HL-60/S4 (cell line): Measurements from ENCODE around the gene ZDHHC14.
"Not testable (repeated sequence)": the region's sequence is repeated elsewhere in the genome, so short reads cannot be mapped to it uniquely, and the experiment has no call there.

Source experiments
- in situ Hi-C: fragments of 300-500 bp; cut with MboI; formaldehyde crosslinking; loops from 2 replicates; pipeline ENCODE4 v1.14.3; 2022; ENCODE audit warnings: low sequenced_read_pairs

ZDHHC14 gene

DNA sequence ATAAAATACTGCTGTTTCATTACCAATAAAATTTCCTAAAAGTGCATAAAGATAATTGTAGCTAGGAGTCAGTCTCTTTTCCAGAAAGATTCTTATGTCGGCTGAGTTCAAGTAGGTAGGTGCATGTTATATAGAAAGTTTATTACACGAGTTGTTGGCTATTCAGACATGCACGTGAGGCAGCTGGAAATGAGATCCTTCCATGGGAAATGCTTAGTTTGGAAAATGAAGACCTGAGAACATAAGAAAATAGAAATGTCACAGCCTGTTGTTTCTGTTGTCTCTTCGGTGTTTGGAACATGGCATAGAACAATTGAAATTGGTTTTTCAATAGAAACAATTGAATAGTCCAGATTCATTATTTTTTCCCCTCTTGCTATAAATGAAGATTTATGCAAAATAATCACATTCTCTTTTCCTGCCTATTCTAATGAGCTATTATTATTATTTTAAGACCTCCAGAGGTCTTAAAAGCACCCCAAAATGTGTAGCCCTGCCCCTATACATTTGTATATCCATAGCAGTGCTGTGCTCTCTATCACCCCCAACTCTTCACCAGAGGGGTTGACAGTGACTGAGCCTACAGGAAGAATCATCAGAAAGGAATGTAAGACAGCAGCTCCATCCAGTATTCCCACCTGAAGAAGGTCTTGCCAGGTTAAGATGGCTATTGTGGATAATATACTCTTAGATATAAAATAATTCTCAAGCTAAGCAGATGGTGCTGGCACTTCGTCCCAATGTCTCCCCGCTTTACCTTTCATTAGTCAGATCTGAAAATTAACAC, 82.2 kb downstream of the ZDHHC14 start:
- in situ Hi-C loops, result no loop called here

DNA sequence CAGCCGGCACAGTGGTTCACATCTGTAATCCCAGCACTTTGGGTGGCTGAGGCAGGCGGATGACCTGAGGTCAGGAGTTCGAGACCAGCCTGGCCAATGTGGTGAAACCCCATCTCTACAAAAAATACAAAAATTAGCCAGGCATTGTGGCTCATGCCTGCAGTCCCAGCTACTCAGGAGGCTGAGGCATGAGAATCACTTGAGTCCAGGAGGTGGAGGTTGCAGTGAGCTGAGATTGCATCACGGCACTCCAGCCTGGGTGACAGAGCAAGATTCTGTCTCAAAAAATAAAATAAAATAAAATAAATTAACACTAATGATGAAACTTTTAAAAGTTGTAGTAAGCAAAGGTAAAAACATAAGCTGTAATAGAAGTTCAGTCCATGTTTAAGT, 82.7 kb downstream of the ZDHHC14 start:
- in situ Hi-C loops, result not testable (repeated sequence)

DNA sequence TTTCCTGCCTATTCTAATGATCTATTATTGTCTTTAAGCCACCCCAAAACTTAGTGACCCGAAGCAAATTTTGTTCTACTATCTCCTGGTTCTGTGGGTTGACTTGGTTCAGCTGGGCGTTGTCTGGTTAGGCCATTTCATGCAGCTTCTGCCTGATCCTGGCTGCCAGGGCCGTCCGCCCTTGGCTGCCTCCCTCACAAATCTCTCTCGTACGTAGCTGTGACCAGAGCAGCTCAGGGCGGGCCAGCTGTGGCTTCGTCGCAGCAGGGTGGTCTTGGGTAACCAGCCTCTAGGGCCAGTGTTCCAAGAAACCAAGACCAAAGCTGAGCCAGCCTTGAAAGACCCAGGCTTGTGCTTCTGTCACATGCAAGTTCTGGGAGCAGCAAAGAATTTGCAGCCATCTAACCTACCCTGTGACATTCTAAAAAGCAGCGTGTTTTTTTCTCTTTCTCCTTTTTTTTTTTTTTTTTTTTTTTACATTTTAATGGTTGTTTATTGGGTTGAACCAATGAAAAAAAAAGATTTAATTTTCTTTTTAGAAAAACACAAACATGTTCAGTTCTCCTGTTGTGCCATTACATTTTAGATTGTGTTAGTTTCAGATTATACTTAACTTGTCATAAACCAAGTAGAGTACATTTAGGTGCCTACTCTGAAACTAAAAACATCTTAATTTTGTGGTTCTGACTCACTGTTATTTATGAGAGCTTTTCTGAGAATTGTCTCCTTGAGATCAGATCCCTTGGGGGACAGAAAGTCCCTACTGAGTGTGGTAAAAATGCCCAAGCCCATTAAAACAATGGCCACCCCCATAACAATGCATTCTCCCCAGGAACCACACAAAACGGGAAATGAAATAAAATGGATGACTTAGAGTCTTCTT, 83.9 kb downstream of the ZDHHC14 start:
- in situ Hi-C loops, result no loop called here

DNA sequence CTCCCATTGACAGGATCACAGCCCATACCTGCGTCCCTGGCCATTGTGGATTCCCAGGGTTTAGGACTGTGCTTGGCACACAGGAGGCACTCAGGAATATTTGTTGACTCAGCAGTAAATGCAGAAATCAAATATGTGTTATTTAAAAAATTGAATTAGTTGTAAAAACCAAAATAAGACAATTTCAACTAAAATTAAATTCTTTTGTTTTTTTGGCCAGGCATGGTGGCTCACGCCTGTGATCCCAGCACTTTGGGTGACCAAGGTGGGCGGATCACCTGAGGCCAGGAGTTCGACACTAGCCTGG, 85.3 kb downstream of the ZDHHC14 start:
- in situ Hi-C loops, result no loop called here

- in situ Hi-C loops, result not testable (repeated sequence)
Measured at GRCh38 chr6:157467339-157467738, 86.3 kb downstream of the ZDHHC14 start.

- in situ Hi-C loops, result no loop called here
Measured at GRCh38 chr6:157468054-157468453, 87.1 kb downstream of the ZDHHC14 start.

- in situ Hi-C loops, result no loop called here
Measured at GRCh38 chr6:157468574-157468973, 87.6 kb downstream of the ZDHHC14 start.

GRCh38 chr6:157469378-157469777, 88.4 kb downstream of the ZDHHC14 start:
- in situ Hi-C loops, result no loop called here

- in situ Hi-C loops, result no loop called here
Measured at GRCh38 chr6:157471077-157471686, 90.2 kb downstream of the ZDHHC14 start.

- in situ Hi-C loops, result no loop called here
Measured at GRCh38 chr6:157471895-157472686, 91.1 kb downstream of the ZDHHC14 start.

DNA sequence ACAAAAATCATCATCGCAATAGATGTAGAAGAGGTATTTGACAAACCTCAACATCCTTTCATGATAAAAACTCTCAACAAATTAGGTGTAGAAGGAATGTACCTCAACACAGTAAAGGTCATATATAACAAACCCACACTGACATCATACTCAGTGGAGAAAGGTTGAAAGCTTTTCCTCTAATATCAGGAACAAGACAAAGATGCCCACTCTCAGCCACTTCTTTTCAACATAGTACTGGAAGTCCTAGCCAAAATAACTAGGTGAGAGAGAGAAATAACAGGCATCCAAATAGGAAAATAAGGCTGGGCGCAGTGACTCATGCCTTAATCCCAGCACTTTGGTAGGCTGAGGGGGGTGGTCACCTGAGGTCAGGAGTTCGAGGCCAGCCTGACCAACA, 95.8 kb downstream of the ZDHHC14 start:
- in situ Hi-C loops, result no loop called here

DNA sequence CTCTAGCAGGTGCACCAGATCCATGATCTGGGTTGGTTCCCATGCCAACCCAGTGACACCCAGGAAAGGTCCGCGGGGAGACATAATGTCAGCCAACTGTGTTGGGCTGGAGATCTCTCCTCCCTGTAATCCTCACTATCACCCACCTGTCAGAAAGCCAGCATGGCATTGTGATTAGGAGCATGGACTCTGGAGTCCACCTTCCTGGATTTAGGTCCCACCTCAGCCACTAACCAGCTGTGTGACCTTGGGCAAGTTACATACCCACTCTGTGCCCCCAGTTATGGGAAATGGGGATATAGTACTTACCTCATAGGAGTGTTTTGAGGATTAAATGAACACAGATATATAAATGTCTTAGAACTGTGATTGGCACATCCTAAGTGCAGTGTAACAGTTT, 97.9 kb downstream of the ZDHHC14 start:
- in situ Hi-C loops, result no loop called here

DNA sequence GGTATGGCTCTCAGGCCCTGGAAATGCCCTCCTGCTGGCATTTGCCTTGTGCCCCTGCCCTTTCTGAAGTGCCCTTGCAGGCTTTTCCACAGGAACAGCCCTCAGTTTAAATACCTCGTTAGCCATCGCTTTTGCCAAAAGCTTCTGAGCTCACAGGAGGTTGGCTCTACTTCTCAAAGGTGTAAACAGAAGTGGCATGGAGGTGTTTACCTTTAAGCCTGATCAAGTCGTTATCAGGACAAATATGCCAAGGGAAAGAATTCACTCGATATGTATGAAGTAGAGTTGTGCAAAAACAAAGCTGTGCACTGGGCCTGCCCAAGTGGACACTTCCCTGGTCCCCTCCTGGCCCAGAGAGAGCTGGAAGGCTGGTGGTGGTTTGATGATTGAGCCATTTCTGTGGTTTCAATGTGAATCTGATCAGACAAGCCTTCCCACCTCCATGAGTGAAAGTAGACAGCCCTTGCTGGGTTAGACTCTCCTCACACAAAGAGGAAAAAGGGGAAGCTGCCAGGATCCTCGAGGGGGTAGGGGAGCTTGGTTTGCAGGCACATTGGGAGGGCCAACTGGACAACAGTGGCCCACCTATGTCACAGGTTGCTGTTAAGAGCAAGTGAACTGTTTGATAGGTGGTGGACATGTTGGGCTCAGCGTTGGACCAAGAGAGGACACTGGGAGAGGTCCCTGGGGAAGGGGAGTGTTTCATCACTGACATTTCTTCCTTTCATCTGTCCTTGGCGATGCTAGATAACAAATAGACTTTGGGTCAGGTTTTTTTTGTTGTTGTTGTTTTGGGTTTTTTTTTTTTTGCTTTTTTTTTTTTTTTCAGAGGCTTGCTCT, 98.7 kb downstream of the ZDHHC14 start:
- in situ Hi-C loops, result no loop called here

DNA sequence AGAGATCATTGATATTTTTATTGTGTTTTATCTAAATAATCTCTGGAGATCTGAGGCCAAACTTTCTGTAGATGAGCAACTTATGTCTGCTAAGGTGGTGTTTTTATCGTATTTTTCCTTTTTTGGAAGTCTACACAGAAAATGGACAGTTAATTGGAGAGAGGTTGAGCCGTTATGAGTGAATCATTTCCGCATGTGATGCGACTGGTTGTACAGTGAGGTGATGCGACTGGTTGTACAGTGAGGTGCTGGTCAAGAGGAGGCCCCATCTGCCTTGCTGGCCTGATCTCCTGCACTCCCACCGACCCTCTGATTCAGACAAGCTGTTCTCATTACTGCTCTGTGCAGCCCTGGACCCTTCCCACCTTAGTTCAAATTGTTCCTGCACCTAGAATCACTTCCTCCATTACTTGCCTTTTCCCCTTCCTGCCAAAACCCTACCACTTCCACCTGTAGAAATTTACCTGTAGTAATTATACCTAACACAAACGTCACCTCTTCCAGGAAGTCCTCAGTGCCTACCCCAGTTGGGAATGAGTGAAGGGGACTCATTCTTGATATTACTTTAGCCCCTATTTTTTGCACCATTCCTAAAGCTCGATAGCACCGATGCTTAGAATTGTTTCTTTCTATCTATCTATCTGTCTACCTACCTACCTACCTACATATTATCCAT, 100.3 kb downstream of the ZDHHC14 start:
- in situ Hi-C loops, result no loop called here

DNA sequence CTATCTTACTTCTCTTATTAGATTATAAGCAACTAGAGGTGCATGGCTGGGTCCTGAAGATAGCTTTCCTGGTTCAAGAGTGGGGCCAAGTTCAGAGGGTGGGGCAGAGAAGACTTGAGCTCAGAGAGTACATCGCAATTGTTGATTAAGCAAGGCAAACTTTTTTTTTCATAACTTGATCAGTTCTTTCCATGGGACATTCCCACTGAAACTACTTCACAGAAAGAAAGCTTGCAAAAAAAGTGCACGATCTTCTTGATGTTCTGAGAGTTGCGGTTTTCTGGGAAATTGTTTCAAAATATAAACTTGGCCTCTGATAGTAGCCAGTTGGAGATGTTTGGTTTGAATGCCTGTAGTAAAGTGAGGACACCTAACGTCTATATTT, 100.9 kb downstream of the ZDHHC14 start:
- in situ Hi-C loops, result no loop called here

DNA sequence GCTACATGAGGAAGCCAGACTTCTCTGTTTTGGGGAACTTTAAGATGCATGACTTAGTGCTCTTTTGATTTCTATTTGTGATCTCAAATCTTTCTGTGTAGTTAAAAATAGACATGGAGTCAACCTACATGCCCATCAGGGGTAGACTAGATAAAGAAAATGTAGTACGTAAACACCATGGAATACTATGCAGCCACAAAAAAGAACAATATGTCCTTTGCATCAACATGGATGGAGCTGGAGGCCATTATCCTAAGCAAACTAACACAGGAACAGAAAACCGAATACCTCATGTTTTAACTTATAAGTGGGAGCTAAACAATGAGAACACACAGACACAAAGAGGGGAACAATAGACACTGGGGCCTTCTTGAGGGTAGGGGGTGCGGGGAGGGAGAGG, 102.8 kb downstream of the ZDHHC14 start:
- in situ Hi-C loops, result no loop called here

- in situ Hi-C loops, result no loop called here
Measured at GRCh38 chr6:157484181-157484580, 103.2 kb downstream of the ZDHHC14 start.

DNA sequence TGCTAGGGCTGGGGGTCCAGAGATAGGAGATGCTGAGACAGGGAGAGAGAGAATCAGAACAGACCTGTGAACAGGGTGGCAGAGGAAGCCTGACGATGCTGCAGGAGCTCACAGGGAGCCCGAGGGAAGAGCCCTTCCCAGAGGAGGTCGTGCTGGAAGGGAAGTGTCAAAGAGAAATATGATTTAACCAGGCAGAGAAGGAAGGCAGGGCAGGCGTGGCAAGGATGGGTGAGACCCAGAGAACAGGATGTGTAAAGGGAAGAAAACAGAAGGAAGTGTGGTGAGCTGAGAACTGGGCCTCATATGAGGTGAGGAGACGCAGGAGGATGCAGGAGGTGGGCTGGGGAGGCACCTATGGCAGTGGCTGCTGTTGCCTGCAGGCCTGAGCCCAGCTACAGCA, 105.6 kb downstream of the ZDHHC14 start:
- in situ Hi-C loops, result no loop called here

- in situ Hi-C loops, result no loop called here
Measured at GRCh38 chr6:157487110-157487773, 106.3 kb downstream of the ZDHHC14 start.
